HG03103 (cell line): ENCODE results near the gene MAGEA8.
"Not testable (repeated sequence)": the region's sequence is repeated elsewhere in the genome, so short reads cannot be mapped to it uniquely, and the experiment has no call there.

Experiments used
- ATAC-seq: cut with Tn5 transposase; IDR thresholded peaks from one replicate; pipeline ENCODE4 v1.9.1; 2021; ENCODE audit warnings: low read depth; ENCODE audit not compliant: unreplicated experiment

The MAGEA8 gene

GRCh38 chrX:149903889-149904748 is 23.1 kb downstream of the MAGEA8 start:
- ATAC-seq: peak; percentile 69

- ATAC-seq: peak; percentile 57
Observed at GRCh38 chrX:149908308-149908707, 27.3 kb downstream of the MAGEA8 start.

- no peak for ATAC-seq
Observed at GRCh38 chrX:149908727-149909126, 27.7 kb downstream of the MAGEA8 start.

GRCh38 chrX:149909324-149910177 is 28.6 kb downstream of the MAGEA8 start:
- no peak for ATAC-seq

- no peak for ATAC-seq
Observed at GRCh38 chrX:149910178-149910695, 29.3 kb downstream of the MAGEA8 start.

- ATAC-seq: peak; percentile 71
Observed at GRCh38 chrX:149916745-149917392, 35.9 kb downstream of the MAGEA8 start.

GRCh38 chrX:149923836-149924235 is 42.9 kb downstream of the MAGEA8 start:
- ATAC-seq: not testable (repeated sequence)

- ATAC-seq: not testable (repeated sequence)
Observed at GRCh38 chrX:149924434-149924833, 43.5 kb downstream of the MAGEA8 start.

- ATAC-seq: not testable (repeated sequence)
Observed at GRCh38 chrX:149927245-149927963, 46.4 kb downstream of the MAGEA8 start.

- ATAC-seq: not testable (repeated sequence)
Observed at GRCh38 chrX:149927964-149928258, 46.9 kb downstream of the MAGEA8 start.

- ATAC-seq: not testable (repeated sequence)
Observed at GRCh38 chrX:149928635-149929034, 47.7 kb downstream of the MAGEA8 start.

GRCh38 chrX:149929400-149929799 is 48.4 kb downstream of the MAGEA8 start, which contains the start of gene HSFX4:
Gene HSFX4, plus strand, starts transcription at chrX:149929573. Its CDS starts 72 bp downstream, at chrX:149929645.
- not testable (repeated sequence) for ATAC-seq

- ATAC-seq: not testable (repeated sequence)
Observed at GRCh38 chrX:149931355-149931754, 50.4 kb downstream of the MAGEA8 start.

GRCh38 chrX:149932150-149932549 is 51.2 kb downstream of the MAGEA8 start:
- ATAC-seq: not testable (repeated sequence)

- not testable (repeated sequence) for ATAC-seq
Observed at GRCh38 chrX:149932970-149933369, 52.0 kb downstream of the MAGEA8 start.

GRCh38 chrX:149933547-149933946 is 52.6 kb downstream of the MAGEA8 start:
- ATAC-seq: not testable (repeated sequence)
